Upper lobe of left lung (tissue), 6 donors: Measurements from ENCODE around the gene FMNL2. TPM values are rescaled to one million over a fixed set of nuclear protein-coding genes. Genes with fewer than 3 reads are reported as not detected.

Experiments used
- ATAC-seq, 2 donors: fragments of 200-7000 bp; cut with Tn5 transposase; one replicate each; pipeline ENCODE4 v1.9.1; 2022; ENCODE audit warnings: mild to moderate bottlenecking in 2 of 2, moderate library complexity in 2 of 2; ENCODE audit not compliant: low FRiP score in 2 of 2
- DNase-seq, 2 donors: peaks; one replicate each; pipeline ENCODE4 v3.0.0-alpha.2; 2019 to 2020
- H3K27ac ChIP-seq, 4 donors: fragments of 200-600 bp; sonication (generic); one replicate each; pipeline ENCODE4 v1.5.1; 2016 to 2019
- H3K27me3 ChIP-seq, 4 donors: fragments of 200-600 bp; sonication (generic); one replicate each; pipeline ENCODE4 v1.5.1; 2017 to 2019
- H3K36me3 ChIP-seq, 4 donors: fragments of 200-600 bp; sonication (generic); one replicate each; pipeline ENCODE4 v1.5.1; 2016 to 2019
- H3K4me1 ChIP-seq, 4 donors: fragments of 200-600 bp; sonication (generic); one replicate each; pipeline ENCODE4 v1.5.1; 2018 to 2019
- H3K4me3 ChIP-seq, 4 donors: fragments of 200-600 bp; sonication (generic); one replicate each; pipeline ENCODE4 v1.5.1; 2017 to 2019; ENCODE audit warnings: mild to moderate bottlenecking in 2 of 4, moderate library complexity in 1 of 4
- H3K9me3 ChIP-seq, 4 donors: fragments of 200-600 bp; sonication (generic); one replicate each; pipeline ENCODE4 v1.5.1; 2018 to 2019
- CTCF ChIP-seq, 6 experiments: fragments of 450-650 bp in 4 of 6; fragments of 200-600 bp in 2 of 6; sonication (generic) in 2 of 6; IDR thresholded peaks; one replicate each; pipeline ENCODE4 v1.5.1; 2016 to 2019; ENCODE audit warnings: antibody characterized with exemption in 6 of 6
- EP300 ChIP-seq, 4 donors: sonication (generic); formaldehyde crosslinking; IDR thresholded peaks; one replicate each; pipeline ENCODE4 v1.5.1; 2017; ENCODE audit warnings: antibody characterized with exemption in 4 of 4, control low read depth in 2 of 4
- POLR2A ChIP-seq, 4 donors: fragments of 450-650 bp; IDR thresholded peaks; one replicate each; pipeline ENCODE4 v1.5.1; 2016 to 2017; ENCODE audit warnings: antibody characterized with exemption in 4 of 4, mild to moderate bottlenecking in 2 of 4
- POLR2AphosphoS5 ChIP-seq, 2 donors: sonication (generic); formaldehyde crosslinking; IDR thresholded peaks; one replicate each; pipeline ENCODE4 v1.5.1; 2017; ENCODE audit warnings: antibody characterized with exemption in 2 of 2
- WGBS, 2 donors: methylation state at CpG; one replicate each; pipeline ENCODE4 v1.1.5; 2017 to 2018; 5-methylcytosine and 5-hydroxymethylcytosine counted together
- total RNA-seq, 6 donors: library from RNA; depleted of rRNA in 4 of 6; stranded (reverse); fragments of >200 nt in 4 of 6; gene quantifications; one replicate each; pipeline versions ENCODE4 v1.1.0 to v1.2.1, GENCODE V29; 2016 to 2021
- donor health status: DM: no; HTN: no; CAD: no; lungs with moderate emphysema.
- donor health status: DM: no; HTN: yes; CAD: no; lungs with severe emphysema.

Gene FMNL2
- total RNA-seq, 6 donors from 2014 or later: 49.9 to 160 (median 66.9) TPM

GRCh38 chr2:152348388-152348787 is 13.4 kb downstream of the FMNL2 start:
- WGBS, 2 donors: 71 to 78% methylated on average over 3 of the region's 3 CpGs
- Histone ChIP-seq H3K27ac (no peak overlapping the region), H3K36me3 (peaks cover 0 to 3% (median 0%) of the 10 kb centered on the region in 4 donors), H3K4me3 (no peak overlapping the region), H3K27me3 (no peaks in the 10 kb centered on the region), H3K4me1 (peaks cover 0 to 6% (median 2%) of the 10 kb centered on the region in 4 donors), H3K9me3 (no peaks in the 10 kb centered on the region)
- TF ChIP-seq EP300 (IDR thresholded peaks at IDR 0.05): no peak
- TF ChIP-seq POLR2AphosphoS5 (IDR thresholded peaks at IDR 0.05): no peak
- no peak for TF ChIP-seq CTCF (IDR thresholded peaks at IDR 0.05)
- TF ChIP-seq POLR2A (IDR thresholded peaks at IDR 0.05): no peak
- DNase-seq (no peak), ATAC-seq (no peak)

GRCh38 chr2:152349416-152349815 is 14.4 kb downstream of the FMNL2 start:
- ATAC-seq: no peak
- Histone ChIP-seq H3K27ac (no peak overlapping the region), H3K36me3 (no peaks in the 10 kb centered on the region), H3K4me3 (no peak overlapping the region), H3K4me1 (peaks cover 0 to 2% (median 0%) of the 10 kb centered on the region in 4 donors), H3K9me3 (no peaks in the 10 kb centered on the region), H3K27me3 (no peaks in the 10 kb centered on the region)
- WGBS, 2 donors: 79 to 90% methylated on average over 1 of the region's 1 CpG
- DNase-seq: no peak
- TF ChIP-seq CTCF (IDR thresholded peaks at IDR 0.05): no peak
- TF ChIP-seq POLR2A (IDR thresholded peaks at IDR 0.05): no peak
- no peak for TF ChIP-seq EP300 (IDR thresholded peaks at IDR 0.05)
- TF ChIP-seq POLR2AphosphoS5 (IDR thresholded peaks at IDR 0.05): no peak

GRCh38 chr2:152350155-152350679 is 15.2 kb downstream of the FMNL2 start:
- TF ChIP-seq POLR2AphosphoS5 (IDR thresholded peaks at IDR 0.05): no peak
- TF ChIP-seq POLR2A (IDR thresholded peaks at IDR 0.05): no peak
- TF ChIP-seq CTCF (IDR thresholded peaks at IDR 0.05): no peak
- TF ChIP-seq EP300 (IDR thresholded peaks at IDR 0.05): no peak
- H3K9me3 ChIP-seq: no peaks in the 10 kb centered on the region
- WGBS, 2 donors: 93 to 95% methylated on average over 4 to 5 of the region's 5 CpGs
- DNase-seq: no peak
- ATAC-seq: no peak
- H3K27me3 ChIP-seq: no peaks in the 10 kb centered on the region
- H3K27ac ChIP-seq: no peak overlapping the region
- no peak overlapping the region for H3K4me3 ChIP-seq
- H3K36me3 ChIP-seq: no peaks in the 10 kb centered on the region
- H3K4me1 ChIP-seq: peaks cover 0 to 5% (median 0%) of the 10 kb centered on the region in 4 donors

- Histone ChIP-seq H3K4me3 (no peak overlapping the region), H3K27me3 (no peaks in the 10 kb centered on the region), H3K36me3 (no peaks in the 10 kb centered on the region), H3K4me1 (peaks cover 0 to 5% (median 0%) of the 10 kb centered on the region in 4 donors), H3K9me3 (no peaks in the 10 kb centered on the region), H3K27ac (no peak overlapping the region)
- TF ChIP-seq CTCF (IDR thresholded peaks at IDR 0.05) (no peak), POLR2A (IDR thresholded peaks at IDR 0.05) (no peak)
- ATAC-seq (no peak), DNase-seq (no peak)
These were observed 17.6 kb downstream of the FMNL2 start for GRCh38 chr2:152352616-152353015.

- Histone ChIP-seq H3K27me3 (no peaks in the 10 kb centered on the region), H3K36me3 (peaks cover 0 to 4% (median 0%) of the 10 kb centered on the region in 4 donors), H3K27ac (no peak overlapping the region), H3K4me3 (no peak overlapping the region), H3K9me3 (no peaks in the 10 kb centered on the region), H3K4me1 (peaks cover 0 to 5% (median 0%) of the 10 kb centered on the region in 4 donors)
- ATAC-seq (no peak), DNase-seq (no peak)
- 90 to 94% methylated on average over 2 of the region's 2 CpGs for WGBS, 2 donors
- TF ChIP-seq POLR2A (IDR thresholded peaks at IDR 0.05): no peak
- TF ChIP-seq POLR2AphosphoS5 (IDR thresholded peaks at IDR 0.05): no peak
- no peak for TF ChIP-seq CTCF (IDR thresholded peaks at IDR 0.05)
- TF ChIP-seq EP300 (IDR thresholded peaks at IDR 0.05): no peak
These were observed 18.4 kb downstream of the FMNL2 start for GRCh38 chr2:152353364-152353763.
